Gastrocnemius medialis (tissue), 4 donors: ENCODE measurements around the gene TOMM40L.

ENCODE experiments used
- CTCF ChIP-seq, 5 experiments: fragments of 450-650 bp in 3 of 5; fragments of 200-600 bp in 2 of 5; sonication (generic) in 2 of 5; IDR thresholded peaks in 4 of 5; conservative IDR thresholded peaks in 1 of 5; 1 replicate in 4 of 5; 2 replicates in 1 of 5; pipeline ENCODE4 v1.5.1; 2016 to 2019; ENCODE audit warnings: antibody characterized with exemption in 5 of 5, mild to moderate bottlenecking in 3 of 5, moderate library complexity in 3 of 5
- POLR2A ChIP-seq, 2 donors: fragments of 450-650 bp; IDR thresholded peaks; one replicate each; pipeline ENCODE4 v1.6.1; 2017; ENCODE audit warnings: antibody characterized with exemption in 2 of 2, mild to moderate bottlenecking in 2 of 2, moderate library complexity in 2 of 2

GRCh38 chr1:161266836-161267235 is 41.0 kb downstream of the TOMM40L start:
- no peak for TF ChIP-seq CTCF (IDR thresholded peaks at IDR 0.05 in 4 of 5, conservative IDR thresholded peaks at IDR 0.05 in 1 of 5)
- no peak for TF ChIP-seq POLR2A (IDR thresholded peaks at IDR 0.05)
